ENCODE measurements around the gene CST2. TPM values are rescaled to one million over a fixed set of nuclear protein-coding genes. Genes with fewer than 3 reads are reported as not detected.

Gene CST2
- polyA plus RNA-seq, 1 donor (not counting 4 experiments of a cell fraction or from before 2014, with no cell fraction given), result not detected

DNA sequence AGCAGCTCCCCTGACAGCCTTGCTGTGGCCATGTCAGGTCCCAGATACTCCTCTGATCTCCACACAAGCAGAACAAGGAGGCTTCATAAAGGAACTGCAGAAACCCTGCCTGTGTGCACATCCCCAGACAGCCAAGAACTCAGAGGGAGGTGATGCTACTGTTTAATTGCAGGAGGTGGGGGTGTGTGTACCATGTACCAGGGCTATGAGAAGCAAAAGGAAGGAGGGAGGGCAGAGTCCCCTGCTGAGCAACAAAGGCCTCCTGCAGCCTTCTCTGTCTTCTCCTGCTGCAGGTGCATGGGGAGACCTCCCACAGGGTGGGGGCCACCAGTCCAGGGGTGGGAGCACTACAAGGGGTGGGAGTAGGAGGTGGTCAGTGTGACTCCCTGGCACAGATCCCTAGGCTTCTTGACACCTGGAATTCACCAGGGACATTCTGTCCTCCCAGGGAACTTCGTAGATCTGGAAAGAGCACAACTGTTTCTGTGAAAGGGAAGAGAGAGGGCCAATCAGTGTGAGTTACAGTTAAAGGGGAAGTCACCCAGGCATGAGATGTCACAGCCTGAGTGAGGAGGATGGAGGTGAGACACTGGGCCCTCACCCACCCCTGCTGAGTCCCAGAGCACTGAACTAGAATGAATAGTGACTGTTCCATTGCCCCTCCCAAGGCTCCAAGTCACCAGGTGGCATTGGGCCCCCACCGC, 2.8 kb downstream of the CST2 start:
- Histone ChIP-seq H3K79me2 (ENCODE audit: control insufficient read depth, insufficient read depth, low read length) (no peaks in the 10 kb centered on the region), H3K9me1 (ENCODE audit: control insufficient read depth, extremely low read depth, insufficient read depth, low read length) (no peaks in the 10 kb centered on the region), H3K27ac (ENCODE audit: control insufficient read depth, insufficient read depth, low read length) (no peak overlapping the region), H2AFZ (ENCODE audit: control insufficient read depth, low read length) (no peak overlapping the region), H3K4me3 (ENCODE audit: control insufficient read depth in 2 of 3, extremely low read depth in 1 of 3, insufficient read depth in 2 of 3, low read depth in 1 of 3, low read length in 3 of 3) (no peak overlapping the region), H3K36me3 (ENCODE audit: control insufficient read depth in 2 of 2, extremely low read depth in 1 of 2, insufficient read depth in 2 of 2, low read length in 2 of 2) (no peaks in the 10 kb centered on the region), H4K20me1 (ENCODE audit: control insufficient read depth, extremely low read depth, insufficient read depth, low read length) (no peaks in the 10 kb centered on the region), H3K4me2 (ENCODE audit: control insufficient read depth, extremely low read depth, insufficient read depth, low read depth, low read length) (no peak overlapping the region), H3K9ac (ENCODE audit: control insufficient read depth, extremely low read depth, insufficient read depth, low read length) (no peak overlapping the region), H3K9me3 (ENCODE audit: control insufficient read depth, low read depth, low read length) (no peaks in the 10 kb centered on the region), H3K27me3 (ENCODE audit: control insufficient read depth, extremely low read depth, insufficient read depth, low read length) (no peaks in the 10 kb centered on the region), H3K4me1 (ENCODE audit: control insufficient read depth, extremely low read depth, insufficient read depth, low read length) (no peaks in the 10 kb centered on the region)
- DNase-seq (ENCODE audit: low read depth, low spot score) (no peak), FAIRE-seq (no peak)
- dilution Hi-C loops (cut with MboI; ENCODE audit: extremely low pct_ligation_motif_present, low sequenced_read_pairs), result no loop called here
- TF ChIP-seq EZH2 (IDR thresholded peaks at IDR 0.05; ENCODE audit: low read length), result no peak
- TF ChIP-seq, protein P1, sequence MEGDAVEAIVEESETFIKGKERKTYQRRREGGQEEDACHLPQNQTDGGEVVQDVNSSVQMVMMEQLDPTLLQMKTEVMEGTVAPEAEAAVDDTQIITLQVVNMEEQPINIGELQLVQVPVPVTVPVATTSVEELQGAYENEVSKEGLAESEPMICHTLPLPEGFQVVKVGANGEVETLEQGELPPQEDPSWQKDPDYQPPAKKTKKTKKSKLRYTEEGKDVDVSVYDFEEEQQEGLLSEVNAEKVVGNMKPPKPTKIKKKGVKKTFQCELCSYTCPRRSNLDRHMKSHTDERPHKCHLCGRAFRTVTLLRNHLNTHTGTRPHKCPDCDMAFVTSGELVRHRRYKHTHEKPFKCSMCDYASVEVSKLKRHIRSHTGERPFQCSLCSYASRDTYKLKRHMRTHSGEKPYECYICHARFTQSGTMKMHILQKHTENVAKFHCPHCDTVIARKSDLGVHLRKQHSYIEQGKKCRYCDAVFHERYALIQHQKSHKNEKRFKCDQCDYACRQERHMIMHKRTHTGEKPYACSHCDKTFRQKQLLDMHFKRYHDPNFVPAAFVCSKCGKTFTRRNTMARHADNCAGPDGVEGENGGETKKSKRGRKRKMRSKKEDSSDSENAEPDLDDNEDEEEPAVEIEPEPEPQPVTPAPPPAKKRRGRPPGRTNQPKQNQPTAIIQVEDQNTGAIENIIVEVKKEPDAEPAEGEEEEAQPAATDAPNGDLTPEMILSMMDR (optimal IDR thresholded peaks at IDR 0.05 in 1 of 3, IDR thresholded peaks at IDR 0.05 in 1 of 3, conservative IDR thresholded peaks at IDR 0.05 in 1 of 3; ENCODE audit: extremely low read depth in 1 of 3, insufficient read depth in 2 of 3, low read length in 3 of 3), result no peak

DNA sequence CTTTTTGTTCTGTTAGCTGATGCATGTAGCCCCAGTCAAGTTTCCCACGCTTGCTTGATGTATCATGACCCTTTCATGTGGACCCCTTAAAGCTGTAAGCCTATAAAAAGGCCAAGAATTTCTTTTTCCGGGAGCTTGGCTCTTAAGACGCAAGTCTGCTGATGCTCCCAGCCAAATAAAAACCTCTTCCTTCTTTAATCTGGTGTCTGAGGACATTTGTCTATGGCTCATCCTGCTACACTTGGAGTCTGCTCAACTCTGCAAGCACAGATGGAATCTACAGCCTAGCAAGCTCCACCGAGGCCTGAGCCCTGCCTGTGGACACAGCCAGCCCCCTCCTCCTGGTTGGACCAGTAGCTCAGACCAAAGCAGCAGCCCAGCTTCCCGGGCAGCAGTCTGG, 3.4 kb downstream of the CST2 start:
- no peaks in the 10 kb centered on the region for H3K36me3 ChIP-seq (ENCODE audit: control insufficient read depth in 2 of 2, extremely low read depth in 1 of 2, insufficient read depth in 2 of 2, low read length in 2 of 2)
- no peak for FAIRE-seq
- H3K9me1 ChIP-seq (ENCODE audit: control insufficient read depth, extremely low read depth, insufficient read depth, low read length), result no peaks in the 10 kb centered on the region
- TF ChIP-seq, protein P1 (optimal IDR thresholded peaks at IDR 0.05 in 1 of 3, IDR thresholded peaks at IDR 0.05 in 1 of 3, conservative IDR thresholded peaks at IDR 0.05 in 1 of 3; ENCODE audit: extremely low read depth in 1 of 3, insufficient read depth in 2 of 3, low read length in 3 of 3), result no peak
- TF ChIP-seq EZH2 (IDR thresholded peaks at IDR 0.05; ENCODE audit: low read length), result no peak
- no peaks in the 10 kb centered on the region for H3K79me2 ChIP-seq (ENCODE audit: control insufficient read depth, insufficient read depth, low read length)
- H3K4me2 ChIP-seq (ENCODE audit: control insufficient read depth, extremely low read depth, insufficient read depth, low read depth, low read length), result no peak overlapping the region
- no peaks in the 10 kb centered on the region for H3K9me3 ChIP-seq (ENCODE audit: control insufficient read depth, low read depth, low read length)
- no peak overlapping the region for H3K9ac ChIP-seq (ENCODE audit: control insufficient read depth, extremely low read depth, insufficient read depth, low read length)
- no peak overlapping the region for H3K4me3 ChIP-seq (ENCODE audit: control insufficient read depth in 2 of 3, extremely low read depth in 1 of 3, insufficient read depth in 2 of 3, low read depth in 1 of 3, low read length in 3 of 3)
- DNase-seq (ENCODE audit: low read depth, low spot score), result no peak
- no peaks in the 10 kb centered on the region for H4K20me1 ChIP-seq (ENCODE audit: control insufficient read depth, extremely low read depth, insufficient read depth, low read length)
- no peak overlapping the region for H2AFZ ChIP-seq (ENCODE audit: control insufficient read depth, low read length)
- no peaks in the 10 kb centered on the region for H3K4me1 ChIP-seq (ENCODE audit: control insufficient read depth, extremely low read depth, insufficient read depth, low read length)
- H3K27ac ChIP-seq (ENCODE audit: control insufficient read depth, insufficient read depth, low read length), result no peak overlapping the region
- H3K27me3 ChIP-seq (ENCODE audit: control insufficient read depth, extremely low read depth, insufficient read depth, low read length), result no peaks in the 10 kb centered on the region
- dilution Hi-C loops (cut with MboI; ENCODE audit: extremely low pct_ligation_motif_present, low sequenced_read_pairs), result no loop called here

Measured in keratinocyte (primary cell).